ENCODE results near the gene ERN1. TPM values are rescaled to one million over a fixed set of nuclear protein-coding genes. Genes with fewer than 3 reads are reported as not detected.
"Not testable (repeated sequence)": the region's sequence is repeated elsewhere in the genome, so short reads cannot be mapped to it uniquely, and the experiment has no call there.

ERN1 gene
- total RNA-seq, 4 donors from 2014 or later, result 7.8 to 29.2 (median 12.8) TPM

DNA sequence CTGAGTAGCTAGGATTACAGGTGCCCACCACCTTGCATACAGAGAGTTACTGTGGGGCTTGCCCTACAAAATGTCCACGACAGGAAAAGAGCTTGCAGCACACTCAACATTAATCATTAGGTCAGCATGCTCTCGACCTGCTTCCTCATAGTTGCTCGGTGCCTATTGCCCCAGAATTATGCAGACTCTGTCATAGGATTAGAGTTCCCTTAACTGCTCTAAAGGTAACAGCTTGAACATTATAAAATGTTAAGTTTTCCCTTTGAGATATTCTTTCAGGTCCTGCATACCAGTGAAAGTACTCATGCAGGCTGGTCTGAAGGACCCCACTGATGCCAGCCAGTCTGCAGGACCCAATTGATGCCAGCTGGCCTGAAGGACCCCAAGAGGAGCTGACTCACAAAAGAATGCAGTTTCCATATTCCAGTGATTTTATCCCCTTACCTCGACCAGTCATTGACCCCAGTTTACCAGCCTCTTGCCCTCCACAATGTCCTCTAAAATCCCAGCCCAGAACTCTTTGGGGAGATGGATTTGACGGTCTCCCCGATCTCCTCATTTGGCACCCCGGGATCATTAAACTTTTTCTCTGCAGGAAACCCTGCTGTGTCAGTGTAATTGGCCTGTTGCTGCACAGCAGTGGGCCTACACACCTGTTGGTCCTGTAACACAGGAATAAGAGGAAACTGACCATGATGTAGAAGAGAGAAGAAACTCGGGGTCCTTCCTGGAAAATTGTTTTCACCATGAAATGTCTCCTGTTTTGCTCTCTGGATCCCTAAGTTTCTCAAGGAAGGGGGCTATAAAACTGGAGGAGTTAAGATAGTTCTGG lies 120.2 kb downstream of the ERN1 start:
- in situ Hi-C loops (cut with MboI; ENCODE audit: low pct_ligation_motif_present in 1 of 4, low pct_unique_long_range_greater_than_20kb in 1 of 4, low sequenced_read_pairs in 3 of 4) (loop anchor here in 1 of 4 donors (25.0 kb wide), 1 partner anchor 97 kb away; the partner anchor contains the start of genes CSHL1 and GH1), intact Hi-C loops (cut with DNase I; ENCODE audit: low total_unique reads) (no loop called here)
- Histone ChIP-seq H3K36me3 (no peaks in the 10 kb centered on the region), H3K9me3 (no peaks in the 10 kb centered on the region), H3K4me3 (no peak overlapping the region), H3K27me3 (no peaks in the 10 kb centered on the region), H3K4me1 (peaks cover 7 to 34% (median 11%) of the 10 kb centered on the region in 4 donors), H3K27ac (peak overlapping the region in 1 of 4 donors; percentile 4)
- DNase-seq, result no peak
- TF ChIP-seq POLR2AphosphoS5 (IDR thresholded peaks at IDR 0.05) (no peak), POLR2A (IDR thresholded peaks at IDR 0.05) (no peak), EP300 (IDR thresholded peaks at IDR 0.05; ENCODE audit: low read depth) (no peak)
- TF ChIP-seq, protein P1, sequence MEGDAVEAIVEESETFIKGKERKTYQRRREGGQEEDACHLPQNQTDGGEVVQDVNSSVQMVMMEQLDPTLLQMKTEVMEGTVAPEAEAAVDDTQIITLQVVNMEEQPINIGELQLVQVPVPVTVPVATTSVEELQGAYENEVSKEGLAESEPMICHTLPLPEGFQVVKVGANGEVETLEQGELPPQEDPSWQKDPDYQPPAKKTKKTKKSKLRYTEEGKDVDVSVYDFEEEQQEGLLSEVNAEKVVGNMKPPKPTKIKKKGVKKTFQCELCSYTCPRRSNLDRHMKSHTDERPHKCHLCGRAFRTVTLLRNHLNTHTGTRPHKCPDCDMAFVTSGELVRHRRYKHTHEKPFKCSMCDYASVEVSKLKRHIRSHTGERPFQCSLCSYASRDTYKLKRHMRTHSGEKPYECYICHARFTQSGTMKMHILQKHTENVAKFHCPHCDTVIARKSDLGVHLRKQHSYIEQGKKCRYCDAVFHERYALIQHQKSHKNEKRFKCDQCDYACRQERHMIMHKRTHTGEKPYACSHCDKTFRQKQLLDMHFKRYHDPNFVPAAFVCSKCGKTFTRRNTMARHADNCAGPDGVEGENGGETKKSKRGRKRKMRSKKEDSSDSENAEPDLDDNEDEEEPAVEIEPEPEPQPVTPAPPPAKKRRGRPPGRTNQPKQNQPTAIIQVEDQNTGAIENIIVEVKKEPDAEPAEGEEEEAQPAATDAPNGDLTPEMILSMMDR (IDR thresholded peaks at IDR 0.05), result no peak
- 65% methylated on average over 8 of the region's 8 CpGs; no CpG with 5 or more reads in 1 of the 2 donors for WGBS, 2 donors (ENCODE audit: low coverage in 1 of 2)

DNA sequence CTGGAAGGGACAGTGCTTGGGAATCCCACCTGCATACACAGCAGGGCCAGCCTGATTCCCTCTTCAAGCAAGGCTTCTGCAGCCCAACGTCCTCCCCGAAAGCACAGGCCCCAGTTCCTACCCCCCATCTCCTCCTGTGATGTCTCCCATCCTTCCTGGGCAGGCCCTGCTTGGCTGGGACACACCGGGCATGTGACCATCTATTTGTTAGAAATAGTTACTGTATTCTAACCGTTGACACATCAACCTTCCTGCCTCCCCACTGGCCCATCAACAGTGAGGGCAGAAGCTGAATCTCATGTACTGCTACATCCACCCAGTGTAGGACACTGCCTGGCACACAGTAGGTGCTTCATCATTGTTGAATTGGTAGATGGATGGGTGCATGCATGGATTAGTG lies 121.1 kb downstream of the ERN1 start:
- intact Hi-C loops (cut with DNase I; ENCODE audit: low total_unique reads) (no loop called here), in situ Hi-C loops (cut with MboI; ENCODE audit: low pct_ligation_motif_present in 1 of 4, low pct_unique_long_range_greater_than_20kb in 1 of 4, low sequenced_read_pairs in 3 of 4) (loop anchor here in 1 of 4 donors (25.0 kb wide), 1 partner anchor 97 kb away; the partner anchor contains the start of genes CSHL1 and GH1)
- no peak overlapping the region for H3K27ac ChIP-seq
- no peak overlapping the region for H3K4me3 ChIP-seq
- DNase-seq, result no peak
- no peaks in the 10 kb centered on the region for H3K9me3 ChIP-seq
- H3K27me3 ChIP-seq, result no peaks in the 10 kb centered on the region
- H3K36me3 ChIP-seq, result no peaks in the 10 kb centered on the region
- TF ChIP-seq POLR2A (IDR thresholded peaks at IDR 0.05) (no peak), POLR2AphosphoS5 (IDR thresholded peaks at IDR 0.05) (no peak)
- TF ChIP-seq, protein P1 (IDR thresholded peaks at IDR 0.05), result no peak
- peaks cover 7 to 32% (median 11%) of the 10 kb centered on the region in 4 donors for H3K4me1 ChIP-seq
- 78% methylated on average over 4 of the region's 4 CpGs; no CpG with 5 or more reads in 1 of the 2 donors for WGBS, 2 donors (ENCODE audit: low coverage in 1 of 2)

DNA sequence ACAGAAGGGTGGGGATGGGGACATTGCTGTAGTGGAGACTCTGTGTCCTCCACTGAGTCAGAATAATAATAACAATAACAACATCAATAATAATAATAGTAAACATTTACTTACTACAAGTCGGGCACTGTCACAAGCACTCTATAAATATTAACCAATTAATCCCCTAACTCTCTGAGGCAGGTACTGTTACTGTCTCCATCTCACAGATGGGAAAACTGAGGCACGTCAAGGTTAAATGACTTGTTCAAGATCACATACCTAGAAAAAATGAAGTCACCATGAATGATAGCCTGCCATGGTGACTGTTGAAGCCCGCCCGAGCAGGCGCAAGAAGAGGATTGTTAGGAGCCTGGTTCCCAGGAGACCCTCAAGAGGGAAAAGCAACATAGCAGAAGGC lies 121.6 kb downstream of the ERN1 start:
- in situ Hi-C loops (cut with MboI; ENCODE audit: low pct_ligation_motif_present in 1 of 4, low pct_unique_long_range_greater_than_20kb in 1 of 4, low sequenced_read_pairs in 3 of 4), result loop anchor here in 1 of 4 donors (25.0 kb wide), 1 partner anchor 96 kb away; the partner anchor contains the start of genes CSHL1 and GH1
- peaks cover 7 to 32% (median 11%) of the 10 kb centered on the region in 4 donors for H3K4me1 ChIP-seq
- no peaks in the 10 kb centered on the region for H3K27me3 ChIP-seq
- TF ChIP-seq EP300 (IDR thresholded peaks at IDR 0.05; ENCODE audit: low read depth) (no peak), POLR2AphosphoS5 (IDR thresholded peaks at IDR 0.05) (no peak), POLR2A (IDR thresholded peaks at IDR 0.05) (no peak)
- TF ChIP-seq, protein P1 (IDR thresholded peaks at IDR 0.05), result no peak
- no peak overlapping the region for H3K4me3 ChIP-seq
- no peaks in the 10 kb centered on the region for H3K36me3 ChIP-seq
- no peaks in the 10 kb centered on the region for H3K9me3 ChIP-seq
- 82 to 100% methylated on average over 3 to 5 of the region's 5 CpGs for WGBS, 2 donors (ENCODE audit: low coverage in 1 of 2)
- DNase-seq, result no peak
- H3K27ac ChIP-seq, result no peak overlapping the region
- intact Hi-C loops (cut with DNase I; ENCODE audit: low total_unique reads), result no loop called here

DNA sequence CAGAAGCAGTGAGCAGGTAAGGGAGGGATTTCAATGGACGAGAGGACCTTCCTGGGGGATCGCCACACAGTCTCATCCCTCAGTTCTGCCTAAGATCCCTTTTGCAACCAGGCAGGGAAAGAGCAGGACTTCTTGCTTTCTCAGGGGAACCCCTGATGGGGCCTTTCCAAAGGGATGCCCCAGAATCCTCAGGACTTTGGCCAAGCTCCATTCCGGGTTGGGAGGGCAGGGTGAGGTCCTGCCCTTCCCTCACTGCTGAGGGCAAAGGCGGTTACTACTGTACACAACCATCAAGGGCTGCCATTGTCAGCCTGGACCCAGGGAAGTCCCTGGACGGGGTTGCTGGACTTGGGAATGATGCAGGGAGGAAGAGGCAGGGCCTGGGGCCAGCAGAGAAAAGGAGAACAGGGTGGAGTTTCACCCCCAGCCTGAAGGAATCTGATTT lies 122.1 kb downstream of the ERN1 start:
- in situ Hi-C loops (cut with MboI; ENCODE audit: low pct_ligation_motif_present in 1 of 4, low pct_unique_long_range_greater_than_20kb in 1 of 4, low sequenced_read_pairs in 3 of 4) (loop anchor here in 1 of 4 donors (25.0 kb wide), 1 partner anchor 96 kb away; the partner anchor contains the start of genes CSHL1 and GH1), intact Hi-C loops (cut with DNase I; ENCODE audit: low total_unique reads) (no loop called here)
- Histone ChIP-seq H3K4me3 (no peak overlapping the region), H3K4me1 (peaks cover 7 to 32% (median 11%) of the 10 kb centered on the region in 4 donors), H3K27ac (peak overlapping the region in 2 of 4 donors; percentile 17 to 30), H3K36me3 (no peaks in the 10 kb centered on the region), H3K27me3 (no peaks in the 10 kb centered on the region), H3K9me3 (no peaks in the 10 kb centered on the region)
- DNase-seq, result no peak
- TF ChIP-seq POLR2AphosphoS5 (IDR thresholded peaks at IDR 0.05) (no peak), EP300 (IDR thresholded peaks at IDR 0.05; ENCODE audit: low read depth) (no peak), POLR2A (IDR thresholded peaks at IDR 0.05) (no peak)
- TF ChIP-seq, protein P1 (IDR thresholded peaks at IDR 0.05), result no peak
- WGBS, 2 donors (ENCODE audit: low coverage in 1 of 2), result 17 to 54% methylated on average over 2 to 5 of the region's 5 CpGs

DNA sequence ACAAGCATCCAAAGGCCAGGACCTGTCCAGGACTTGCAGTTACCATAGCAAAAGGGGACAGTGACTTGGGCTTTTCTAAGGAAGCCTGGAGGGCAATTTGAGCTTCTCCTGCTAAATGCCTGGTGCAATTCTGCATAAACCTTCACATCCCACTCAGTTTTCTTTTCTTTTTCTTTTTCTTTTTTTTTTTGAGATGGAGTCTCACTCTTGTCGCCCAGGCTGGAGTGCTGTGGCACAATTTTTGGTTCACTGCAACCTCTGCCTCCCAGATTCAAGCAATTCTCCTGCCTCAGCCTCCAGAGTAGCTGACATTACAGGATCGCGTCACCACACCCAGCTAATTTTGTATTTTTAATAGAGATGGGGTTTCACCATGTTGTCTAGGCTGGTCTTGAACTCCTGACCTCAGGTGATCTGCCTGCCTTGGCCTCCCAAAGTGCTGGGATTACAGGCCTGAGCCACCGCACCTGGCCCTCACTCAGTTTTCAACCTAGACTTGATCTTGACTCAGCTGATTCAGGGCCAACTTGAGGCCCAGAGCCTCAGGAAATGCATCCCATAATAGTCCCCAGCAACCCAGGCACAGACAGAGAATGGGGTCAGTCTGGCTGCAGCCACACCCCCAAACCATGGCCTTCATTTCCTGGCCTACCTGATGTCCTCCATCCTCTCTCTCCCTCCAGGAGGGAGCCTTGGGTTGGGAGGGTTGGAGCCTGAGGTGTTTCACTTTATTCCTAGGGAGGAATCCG lies 122.7 kb downstream of the ERN1 start:
- H3K36me3 ChIP-seq; H3K4me3 ChIP-seq; intact Hi-C loops (cut with DNase I; ENCODE audit: low total_unique reads); DNase-seq; H3K9me3 ChIP-seq; H3K27me3 ChIP-seq: not testable (repeated sequence)
- WGBS, 2 donors (ENCODE audit: low coverage in 1 of 2), result 94% methylated on average over 5 of the region's 5 CpGs; no CpG with 5 or more reads in 1 of the 2 donors
- in situ Hi-C loops (cut with MboI; ENCODE audit: low pct_ligation_motif_present in 1 of 4, low pct_unique_long_range_greater_than_20kb in 1 of 4, low sequenced_read_pairs in 3 of 4), result loop anchor here in 1 of 4 donors (25.0 kb wide), 1 partner anchor 95 kb away; the partner anchor contains the start of genes CSHL1 and GH1
- Histone ChIP-seq H3K27ac (peak overlapping the region in 2 of 4 donors; percentile 17 to 30), H3K4me1 (peaks cover 7 to 32% (median 11%) of the 10 kb centered on the region in 4 donors)
